Right renal cortex interstitium (tissue), 3 donors: Measurements from ENCODE around the gene RPA1. TPM values are rescaled to one million over a fixed set of nuclear protein-coding genes. Genes with fewer than 3 reads are reported as not detected.
A peak's percentile ranks its signal among the peaks of the same experiment; 100 is the strongest.
"Not testable (repeated sequence)": the region's sequence is repeated elsewhere in the genome, so short reads cannot be mapped to it uniquely, and the experiment has no call there.

Source experiments
- DNase-seq, 3 donors: peaks; one replicate each; pipeline ENCODE4 v3.0.0-alpha.2; 2013; ENCODE audit warnings: low read depth in 3 of 3, low spot score in 2 of 3
- polyA plus RNA-seq, 3 donors: library from polyadenylated mRNA; unstranded; fragments of 120-200 nt; gene quantifications; one replicate each; pipeline ENCODE4 v1.2.1, GENCODE V29; 2013; ENCODE audit not compliant: insufficient read length in 3 of 3

Gene RPA1
- 100 to 1,000 TPM; 120 to 145 (median 132) TPM for polyA plus RNA-seq

DNA sequence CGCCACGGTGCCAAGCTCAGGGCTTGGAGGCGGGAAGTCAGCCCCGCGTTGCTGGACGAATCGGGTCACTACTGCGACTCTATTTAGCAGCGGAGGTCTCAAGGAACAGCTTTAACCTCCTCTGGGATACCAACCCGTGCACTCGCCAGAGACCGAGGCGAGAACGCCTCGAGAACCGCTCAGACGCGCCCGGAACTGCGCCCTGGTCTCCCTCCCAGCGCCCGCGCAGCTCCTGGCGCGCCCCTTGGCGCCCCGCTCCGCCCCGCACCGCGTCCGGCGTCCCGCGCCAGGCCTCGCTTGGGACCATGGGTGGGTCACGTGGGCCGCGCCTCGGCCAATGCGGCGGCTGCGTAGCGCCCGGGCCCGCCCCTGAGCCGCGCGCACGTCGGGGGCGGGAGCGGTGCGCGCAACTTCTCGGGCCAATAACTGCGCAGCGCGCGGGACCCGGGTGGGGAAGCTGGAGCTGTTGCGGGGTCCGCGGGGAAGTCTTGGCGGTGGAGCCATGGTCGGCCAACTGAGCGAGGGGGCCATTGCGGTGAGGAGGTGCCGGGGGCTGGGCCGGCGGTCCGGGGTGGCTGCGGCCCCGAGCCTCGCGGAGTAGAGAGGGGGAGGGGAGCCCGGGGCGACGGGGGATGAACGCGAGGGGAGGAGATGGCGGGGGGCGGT is at the start of gene RPA1, which contains the start of gene SMYD4:
Gene RPA1 (plus strand): TSS at position 414 of the 666 bp plus-strand sequence. CDS start 89 bp downstream, at position 503.
Gene SMYD4 (minus strand): TSS at position 311 of the 666 bp plus-strand sequence. CDS start 1,908 bp downstream, outside the sequence.
- DNase-seq = peak in 2 of 3 donors; percentile 78 to 80

DNA sequence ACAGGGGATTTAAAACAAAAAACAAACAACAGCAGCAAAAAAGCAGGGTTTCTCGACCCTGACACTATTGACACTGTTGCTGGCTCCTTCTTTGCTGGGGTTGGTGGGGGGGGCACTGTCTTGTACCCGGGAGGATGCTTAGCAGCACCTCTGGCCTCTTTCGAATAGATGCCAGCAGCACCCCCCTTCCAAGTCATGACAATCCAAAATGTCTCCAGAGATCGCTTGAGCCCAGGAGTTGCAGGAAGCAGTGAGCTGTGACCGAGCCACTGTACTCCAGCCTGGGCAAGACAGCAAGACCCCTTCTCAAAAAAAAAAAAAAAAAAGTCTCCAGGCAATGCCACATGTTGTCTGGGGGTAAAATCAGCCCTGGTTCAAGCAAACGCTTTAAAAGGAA is 47.6 kb upstream of the RPA1 start:
- DNase-seq = no peak

DNA sequence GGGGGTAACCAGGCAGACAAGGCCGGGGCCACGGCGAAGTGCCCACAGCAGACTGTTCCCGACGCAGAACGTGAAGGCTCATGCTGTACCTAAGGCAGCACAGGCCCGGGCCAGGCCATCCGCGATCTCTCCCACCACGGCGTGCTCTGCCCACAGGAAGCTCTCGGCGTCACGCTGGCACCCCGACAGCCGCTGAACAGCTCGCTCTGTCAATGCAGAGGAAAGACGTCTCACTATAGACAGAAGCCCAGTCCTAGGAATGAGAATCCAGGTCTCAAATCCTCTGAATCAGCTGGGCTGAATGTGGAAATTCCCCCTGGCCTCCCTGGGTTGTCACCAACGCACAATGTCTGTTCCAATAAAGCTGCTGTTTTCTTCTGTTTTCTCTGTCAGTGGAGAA is 46.5 kb upstream of the RPA1 start:
- DNase-seq = no peak

DNA sequence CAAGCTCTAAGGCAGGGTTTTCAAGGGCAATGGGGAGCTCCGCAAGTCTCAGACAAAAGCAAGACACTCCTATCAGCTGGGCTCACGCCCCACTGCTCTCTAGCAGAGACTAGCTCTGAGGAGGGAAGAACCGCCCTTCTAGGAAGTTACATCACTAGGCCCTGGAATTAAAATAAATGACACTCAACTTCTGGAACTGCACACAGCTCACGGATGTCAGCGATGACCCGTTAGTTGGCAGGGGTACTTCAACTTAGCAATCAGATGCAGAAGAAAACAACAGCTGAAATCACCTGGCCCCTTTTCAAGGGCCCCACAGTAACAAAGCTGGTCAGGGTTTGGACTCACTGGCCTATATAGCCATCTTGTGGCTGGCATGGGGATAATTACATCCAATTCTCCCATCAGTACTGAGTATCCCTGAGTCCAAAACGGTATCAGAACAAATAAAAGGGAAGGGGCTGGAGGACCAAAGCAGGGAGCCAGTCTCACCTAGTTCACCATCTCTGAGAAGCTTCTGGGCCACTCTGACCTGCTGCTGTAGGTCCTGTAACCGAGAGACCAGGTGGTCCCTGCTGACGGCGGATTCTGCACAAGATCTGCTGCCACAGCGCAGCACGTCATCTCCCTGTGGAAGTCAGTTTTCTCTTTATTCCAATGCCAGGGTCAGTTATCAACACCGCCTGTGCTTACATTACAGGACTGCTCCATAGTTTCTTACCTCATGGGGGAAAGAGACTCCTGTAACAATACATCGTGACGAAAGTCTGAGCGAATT is 45.8 kb upstream of the RPA1 start:
- no peak for DNase-seq

DNA sequence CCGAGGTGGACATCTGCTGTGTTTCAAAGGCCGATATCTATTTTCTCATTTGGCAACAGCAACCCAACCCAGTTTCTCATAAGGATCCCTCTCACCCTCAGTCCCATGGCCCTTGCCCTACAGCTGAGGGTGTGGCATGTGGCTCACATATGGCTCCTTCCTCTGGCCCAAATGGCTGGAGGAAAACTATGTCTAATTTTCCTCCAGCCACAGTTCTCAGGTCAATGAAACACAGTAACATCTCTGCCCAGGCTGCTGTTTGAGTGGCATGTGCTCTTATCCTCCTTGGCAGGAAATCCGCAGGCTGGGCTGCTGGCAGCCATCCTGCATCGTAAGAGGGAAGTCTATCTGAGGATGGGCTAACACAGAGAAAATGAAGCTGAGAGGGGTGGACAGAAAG is 43.9 kb upstream of the RPA1 start:
- no peak for DNase-seq

DNA sequence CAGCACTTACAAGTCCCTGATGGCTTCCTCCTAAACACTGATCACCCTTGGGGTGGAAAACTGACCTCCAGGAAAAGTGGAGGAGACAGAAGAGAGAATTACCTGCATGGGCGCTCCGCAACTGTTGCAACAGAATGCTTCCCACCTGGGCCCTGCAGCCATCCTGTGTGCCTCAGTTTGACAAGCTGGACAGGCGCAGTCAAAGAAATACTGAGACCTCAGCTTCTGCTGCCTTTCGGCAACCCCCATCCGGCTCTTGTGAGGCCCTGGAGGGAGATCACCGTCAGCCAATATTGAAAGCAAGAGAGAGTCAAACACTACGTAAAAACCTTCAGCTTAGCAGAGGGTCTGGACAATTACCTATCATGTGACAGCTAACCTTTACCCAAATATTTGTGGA is 43.1 kb upstream of the RPA1 start:
- DNase-seq = no peak

DNA sequence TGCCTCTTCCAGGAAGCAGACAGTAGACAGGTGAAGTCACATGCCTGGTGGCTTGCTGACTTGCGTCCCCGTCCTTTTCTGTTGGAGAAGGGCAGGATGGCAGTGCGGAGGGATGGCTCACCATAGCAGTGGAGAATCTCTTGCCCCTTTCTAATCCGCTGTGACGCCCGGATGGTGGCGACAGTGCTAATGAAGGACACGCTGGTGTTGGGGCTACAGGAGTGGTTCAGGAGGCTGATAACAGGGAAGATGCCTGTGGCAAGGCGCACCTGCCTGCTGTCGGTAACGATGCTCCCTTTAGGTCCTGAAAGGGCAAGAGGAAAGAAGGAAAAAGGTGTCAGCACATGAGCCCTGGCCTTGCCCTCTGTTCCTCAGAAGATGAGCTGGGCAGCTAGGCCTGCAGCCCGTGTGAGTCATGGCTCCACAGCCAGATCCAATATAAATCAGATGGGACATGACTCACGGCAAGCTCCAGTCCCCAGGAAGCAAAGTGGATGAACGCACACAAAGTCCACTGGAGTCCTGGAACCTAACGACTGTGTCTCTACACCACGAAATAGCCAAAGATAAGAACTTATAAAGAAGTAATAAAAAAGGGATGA is 42.4 kb upstream of the RPA1 start:
- DNase-seq = no peak

DNA sequence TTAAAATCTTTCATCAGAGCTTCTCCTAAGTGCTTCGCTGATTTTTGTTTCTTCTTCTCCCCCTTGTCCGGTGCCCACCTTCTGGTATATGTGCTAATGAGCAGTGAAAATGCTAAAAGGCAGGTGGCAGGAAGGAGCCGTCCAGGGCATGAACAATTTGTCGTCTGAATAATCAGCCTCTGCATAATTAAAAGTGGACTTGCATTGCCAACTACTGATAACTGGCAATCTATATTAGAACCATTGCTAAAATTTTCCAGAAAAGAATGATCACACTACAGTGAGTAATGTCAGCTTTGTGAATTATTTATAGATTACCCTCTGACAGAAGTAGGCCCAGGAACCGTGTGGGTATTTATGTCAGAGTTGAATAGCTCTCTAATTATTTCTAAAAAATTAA is 39.9 kb upstream of the RPA1 start:
- no peak for DNase-seq

DNA sequence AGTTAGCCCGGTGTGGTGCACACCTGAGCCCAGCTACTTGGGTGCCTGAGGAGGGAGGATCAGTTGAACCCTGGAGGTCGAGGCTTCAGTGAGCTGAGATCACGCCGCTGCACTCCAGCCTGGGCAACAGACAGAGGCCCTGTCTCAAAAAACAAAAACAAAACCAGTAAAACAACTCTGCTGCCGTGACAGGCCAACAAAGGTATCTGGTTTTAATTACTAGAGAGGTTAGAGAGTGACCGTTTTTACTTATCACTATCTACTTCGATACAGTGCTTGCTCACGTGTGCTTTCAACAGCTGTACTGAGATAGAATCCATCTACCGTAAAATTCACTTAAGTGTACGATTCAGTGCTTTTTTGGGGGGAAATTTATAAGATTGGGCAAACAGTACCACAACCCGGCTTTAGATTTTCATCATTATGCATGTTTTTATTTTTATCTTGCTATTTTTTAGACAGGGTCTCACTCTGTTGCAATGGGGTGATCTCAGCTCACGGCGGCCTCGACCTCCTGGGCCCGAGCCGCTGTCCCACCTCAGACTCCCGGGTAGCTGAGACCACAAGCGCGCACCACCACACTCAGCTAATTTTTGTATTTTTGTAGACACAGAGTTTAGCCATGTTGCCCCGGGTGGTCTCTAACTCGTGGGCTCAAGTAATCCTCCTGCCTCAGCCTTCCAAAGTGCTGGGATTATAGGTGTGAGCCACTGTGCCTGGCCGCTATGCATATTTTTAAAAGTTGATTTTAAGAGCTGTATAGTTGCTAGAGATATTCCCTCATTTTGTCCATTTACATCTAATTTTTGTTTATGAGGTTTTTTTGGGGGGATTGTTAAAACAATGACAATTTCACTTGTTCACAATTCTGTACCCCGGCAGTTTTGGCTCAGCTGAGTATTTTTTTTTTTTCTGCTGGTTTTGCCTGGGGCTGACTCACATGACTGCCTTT is 37.0 kb upstream of the RPA1 start:
- DNase-seq = no peak

DNA sequence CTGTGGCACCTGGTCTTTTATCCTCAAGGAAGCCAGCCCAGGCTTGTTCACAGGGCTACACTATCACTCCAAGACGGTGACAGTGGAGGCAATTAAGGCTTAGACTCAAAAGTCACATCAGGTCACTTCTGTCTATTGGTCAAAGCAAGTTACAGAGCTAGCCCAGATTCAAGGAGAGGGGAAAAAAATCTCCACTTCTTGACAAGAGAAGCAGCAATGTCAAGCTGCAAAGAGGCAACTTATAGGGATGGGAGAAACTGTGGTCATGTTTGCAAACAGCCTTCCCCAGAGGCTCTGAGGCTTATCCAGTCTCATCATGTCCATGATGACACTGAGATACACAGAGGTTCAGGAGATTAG is 36.4 kb upstream of the RPA1 start:
- no peak for DNase-seq

DNA sequence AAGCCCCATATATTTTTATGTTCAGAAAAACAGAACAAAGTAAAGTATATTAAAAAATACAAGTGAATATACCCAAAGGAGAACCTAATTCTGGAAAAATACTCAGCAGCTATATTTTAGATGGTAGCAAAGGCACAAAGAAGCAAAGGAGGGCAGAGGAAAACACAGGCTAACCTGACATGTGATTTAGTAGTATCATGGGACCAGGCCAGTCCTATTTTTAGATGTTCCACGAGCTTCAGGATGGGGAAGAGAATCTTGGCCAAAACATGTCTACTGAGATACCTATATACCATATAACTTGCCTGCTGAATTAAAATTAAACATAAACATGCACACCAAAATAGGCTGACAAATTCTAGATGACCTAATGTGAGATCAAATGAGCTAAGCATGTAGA is 33.0 kb upstream of the RPA1 start:
- no peak for DNase-seq

DNA sequence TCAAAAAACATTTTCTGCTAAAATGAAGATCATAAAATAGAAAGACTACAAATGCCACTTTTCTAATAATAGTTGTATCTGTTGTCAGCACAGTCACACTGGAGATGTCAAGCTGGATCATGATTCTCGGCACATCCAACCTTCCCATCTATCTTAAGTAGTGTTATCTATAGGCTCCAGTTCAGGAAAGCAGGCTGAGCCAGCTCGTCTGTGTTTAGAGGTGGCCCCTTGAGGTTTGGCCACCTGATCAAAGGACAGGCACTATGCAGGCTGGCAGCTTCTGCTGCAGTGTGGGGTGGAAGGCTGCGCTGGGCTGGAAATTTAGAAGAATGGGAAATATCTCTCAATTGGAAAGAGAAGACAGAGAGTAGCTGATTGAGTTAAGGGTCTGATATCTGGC is 32.5 kb upstream of the RPA1 start:
- no peak for DNase-seq

DNA sequence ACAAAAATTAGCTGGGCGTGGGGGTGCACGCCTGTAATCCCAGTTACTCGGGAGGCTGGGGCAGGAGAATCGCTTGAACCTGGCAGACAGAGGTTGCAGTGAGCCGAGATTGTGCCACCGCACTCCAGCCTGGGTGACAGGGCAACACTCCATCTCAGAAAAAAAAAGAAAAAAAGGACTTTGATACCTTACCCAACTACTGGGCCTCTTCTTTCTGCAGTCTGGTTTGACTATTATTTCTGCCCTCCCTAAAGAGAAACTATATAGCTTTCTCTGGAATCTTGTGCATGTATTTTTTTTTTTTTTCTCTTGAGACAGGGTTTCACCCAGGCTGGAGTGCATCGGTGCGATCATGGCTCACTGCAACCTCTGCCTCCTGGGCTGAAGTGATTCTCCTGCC is 32.0 kb upstream of the RPA1 start:
- not testable (repeated sequence) for DNase-seq

DNA sequence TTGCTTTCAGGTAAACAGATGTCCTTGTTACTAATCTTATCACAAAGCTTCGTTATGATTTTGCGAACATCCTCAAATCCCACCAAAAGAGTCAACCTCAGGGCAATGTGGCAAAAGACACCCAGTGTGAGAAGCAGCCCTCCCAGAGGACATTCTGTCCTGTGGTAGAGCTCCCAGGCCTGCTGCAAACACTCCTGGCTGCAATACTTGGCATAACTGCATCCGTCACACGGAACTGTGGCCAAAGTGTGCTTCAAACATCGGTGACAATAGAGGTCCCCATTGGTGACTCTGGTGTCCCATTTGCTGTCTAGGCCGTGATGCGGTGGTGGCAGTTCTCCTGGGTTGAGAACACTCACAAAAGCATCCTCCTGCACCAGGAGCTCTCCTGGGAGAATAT is 29.6 kb upstream of the RPA1 start:
- DNase-seq = no peak

DNA sequence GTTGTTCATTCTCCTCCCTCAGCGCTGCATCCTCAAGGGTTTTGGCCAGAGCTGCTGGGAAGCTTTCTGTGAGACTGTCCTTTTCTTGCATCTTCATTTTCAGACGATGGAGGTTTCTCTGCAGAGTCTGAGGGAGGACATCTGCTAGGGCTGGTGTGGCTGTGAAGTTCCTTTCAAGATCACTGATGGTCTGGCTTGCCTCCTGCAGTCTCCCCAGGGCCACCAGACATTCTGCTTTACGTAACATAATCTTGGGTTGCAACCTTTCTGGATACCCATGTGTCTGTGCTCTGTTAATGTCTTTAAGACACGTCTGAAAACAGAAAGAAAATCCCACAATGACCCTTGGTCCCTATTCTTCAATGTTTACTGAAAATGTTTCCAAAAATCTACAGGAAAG is 29.1 kb upstream of the RPA1 start:
- no peak for DNase-seq

DNA sequence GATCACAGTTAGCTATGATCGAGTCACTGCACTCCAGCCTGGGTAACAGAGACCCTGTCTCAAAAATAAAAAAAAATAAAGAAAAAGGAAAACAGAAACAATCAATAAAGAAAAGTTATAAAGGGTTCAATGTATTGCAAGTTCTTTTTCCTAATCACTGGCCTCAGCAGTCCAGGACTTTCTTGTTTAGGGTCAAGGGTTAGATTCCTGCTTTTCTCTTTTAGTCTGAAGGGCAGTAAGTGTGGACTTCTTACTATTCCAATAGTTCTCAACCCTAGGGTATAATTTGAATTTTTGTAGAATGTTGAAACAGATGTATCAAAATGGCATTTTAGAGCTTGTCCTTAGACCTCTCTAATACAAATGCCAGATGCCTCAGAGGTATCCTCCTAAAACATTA is 27.4 kb upstream of the RPA1 start:
- DNase-seq = no peak

DNA sequence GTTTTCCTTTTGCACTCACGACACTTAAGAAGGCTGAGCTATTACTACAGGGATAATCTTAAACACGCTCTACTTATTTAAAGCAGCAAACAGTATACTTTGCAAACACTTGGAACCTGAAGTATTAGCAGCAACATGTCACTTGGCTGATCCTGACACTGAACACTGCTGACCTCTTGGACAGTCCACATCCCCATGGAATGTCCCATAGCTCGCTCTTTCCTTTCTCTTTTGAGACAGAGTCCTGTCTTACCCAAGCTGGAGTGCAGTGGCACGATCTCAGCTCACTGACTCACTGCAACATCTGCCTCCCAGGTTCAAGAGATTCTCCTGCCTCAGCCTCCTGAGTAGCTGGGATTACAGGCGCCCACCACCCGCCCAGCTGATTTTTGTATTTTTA is 26.5 kb upstream of the RPA1 start:
- no peak for DNase-seq

DNA sequence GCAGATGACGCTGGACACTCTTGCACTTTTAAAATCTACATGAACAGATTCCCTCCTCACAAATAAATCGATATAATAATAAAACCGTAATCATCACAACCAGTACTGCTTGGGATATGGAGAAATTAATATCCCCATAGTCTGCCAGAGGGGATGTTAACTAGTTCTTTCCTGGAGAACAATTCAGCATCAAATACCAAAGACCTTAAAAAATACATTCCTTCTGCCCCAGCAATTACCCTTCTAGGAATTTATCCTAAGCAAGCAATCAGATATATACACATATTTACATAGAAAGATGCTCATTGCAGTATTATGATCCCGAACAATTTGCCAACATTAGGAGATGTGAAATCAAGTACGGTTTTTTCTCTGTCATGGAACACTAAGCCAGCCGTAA is 21.9 kb upstream of the RPA1 start:
- no peak for DNase-seq

DNA sequence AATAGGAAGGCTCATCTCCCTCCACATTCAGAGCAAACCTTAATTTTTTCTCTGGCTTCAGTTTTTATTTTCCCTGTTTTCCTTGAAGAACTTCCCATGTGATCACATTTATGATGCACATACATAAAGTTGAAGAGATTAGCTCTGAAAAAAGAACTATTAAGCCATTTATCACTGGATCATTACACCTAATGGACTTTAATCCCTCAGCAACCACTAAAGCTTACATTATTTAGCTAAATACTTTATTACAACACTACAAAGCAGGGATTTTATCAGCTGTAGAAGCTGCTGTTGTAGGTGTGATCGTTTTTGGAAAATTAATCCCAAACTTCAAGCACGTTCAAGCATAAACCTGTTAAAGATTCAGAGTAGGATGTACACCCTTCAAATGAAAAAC is 21.2 kb upstream of the RPA1 start:
- DNase-seq = no peak

DNA sequence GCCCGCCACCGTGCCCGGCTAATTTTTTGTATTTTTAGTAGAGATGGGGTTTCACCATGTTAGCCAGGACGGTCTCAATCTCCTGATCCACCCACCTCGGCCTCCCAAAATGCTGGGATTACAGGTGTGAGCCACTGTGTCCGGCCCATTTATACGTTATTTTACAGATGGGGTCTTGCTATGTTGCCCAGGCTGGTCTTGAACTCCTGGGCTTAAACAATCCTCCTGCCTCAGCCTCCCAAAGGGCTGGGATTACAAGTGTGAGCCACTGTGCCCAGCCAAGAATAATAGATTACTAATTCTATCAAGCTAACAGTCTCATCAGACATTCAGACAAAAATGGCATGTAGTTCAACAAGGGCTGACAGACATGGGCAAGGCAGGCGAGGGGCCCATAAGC is 20.0 kb upstream of the RPA1 start:
- not testable (repeated sequence) for DNase-seq
